ENCODE measurements around the gene LATS1.

DNA sequence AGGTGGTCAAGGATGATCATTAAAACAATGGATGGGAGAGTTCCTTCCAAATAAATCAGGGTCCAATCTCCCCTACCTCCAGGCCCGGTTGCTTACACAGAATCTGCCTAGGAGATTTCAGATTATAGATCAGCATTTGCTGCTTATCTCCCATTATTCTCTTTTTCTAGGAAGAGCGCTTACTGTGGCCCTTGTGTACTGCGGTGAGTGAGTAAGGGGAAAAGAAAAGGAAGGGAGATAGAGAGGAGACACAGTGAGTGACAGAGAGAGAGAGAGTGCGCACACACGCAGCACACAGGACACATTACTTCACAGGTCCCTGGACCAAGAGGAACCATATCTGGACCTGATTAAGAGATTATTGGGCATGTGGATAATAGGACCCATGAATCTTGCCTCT, 6.2 kb downstream of the LATS1 start:
- TF ChIP-seq, protein P1, sequence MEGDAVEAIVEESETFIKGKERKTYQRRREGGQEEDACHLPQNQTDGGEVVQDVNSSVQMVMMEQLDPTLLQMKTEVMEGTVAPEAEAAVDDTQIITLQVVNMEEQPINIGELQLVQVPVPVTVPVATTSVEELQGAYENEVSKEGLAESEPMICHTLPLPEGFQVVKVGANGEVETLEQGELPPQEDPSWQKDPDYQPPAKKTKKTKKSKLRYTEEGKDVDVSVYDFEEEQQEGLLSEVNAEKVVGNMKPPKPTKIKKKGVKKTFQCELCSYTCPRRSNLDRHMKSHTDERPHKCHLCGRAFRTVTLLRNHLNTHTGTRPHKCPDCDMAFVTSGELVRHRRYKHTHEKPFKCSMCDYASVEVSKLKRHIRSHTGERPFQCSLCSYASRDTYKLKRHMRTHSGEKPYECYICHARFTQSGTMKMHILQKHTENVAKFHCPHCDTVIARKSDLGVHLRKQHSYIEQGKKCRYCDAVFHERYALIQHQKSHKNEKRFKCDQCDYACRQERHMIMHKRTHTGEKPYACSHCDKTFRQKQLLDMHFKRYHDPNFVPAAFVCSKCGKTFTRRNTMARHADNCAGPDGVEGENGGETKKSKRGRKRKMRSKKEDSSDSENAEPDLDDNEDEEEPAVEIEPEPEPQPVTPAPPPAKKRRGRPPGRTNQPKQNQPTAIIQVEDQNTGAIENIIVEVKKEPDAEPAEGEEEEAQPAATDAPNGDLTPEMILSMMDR (IDR thresholded peaks at IDR 0.05), result no peak
- TF ChIP-seq POLR2A (IDR thresholded peaks at IDR 0.05), result no peak

Data from body of pancreas (tissue), 4 donors.